Mesendoderm (in vitro differentiated cells): Measurements from ENCODE around the gene FAM184B.

Source experiments
- DNase-seq: peaks from one replicate; pipeline ENCODE4 v3.0.0; 2013
- H2AK5ac ChIP-seq: 2 replicates; pipeline ENCODE4 v1.6.1; 2013; ENCODE audit warnings: low read length, inconsistent platforms
- H2BK120ac ChIP-seq: 2 replicates; pipeline ENCODE4 v1.6.1; 2013; ENCODE audit warnings: low read depth, mild to moderate bottlenecking, low read length, moderate library complexity, mixed read lengths
- H2BK15ac ChIP-seq: replicated peaks from 2 replicates; pipeline ENCODE4 v1.6.1; 2013; ENCODE audit warnings: low read depth, mild to moderate bottlenecking, moderate library complexity
- H2BK5ac ChIP-seq: 2 replicates; pipeline ENCODE4 v1.6.1; 2013; ENCODE audit warnings: low read length, inconsistent platforms
- H3K18ac ChIP-seq: 2 replicates; pipeline ENCODE4 v1.6.1; 2013; ENCODE audit warnings: mild to moderate bottlenecking, low read length, mixed read lengths
- H3K23ac ChIP-seq: one replicate; pipeline ENCODE4 v1.6.1; 2013; ENCODE audit warnings: low read length
- H3K27ac ChIP-seq: 2 replicates; pipeline ENCODE4 v1.5.1; 2013; ENCODE audit warnings: low read depth, mild to moderate bottlenecking, inconsistent platforms, low read length, moderate library complexity
- H3K27me3 ChIP-seq: 2 replicates; pipeline ENCODE4 v1.6.1; 2013; ENCODE audit warnings: low read length, control low read depth, mild to moderate bottlenecking, inconsistent platforms; ENCODE audit not compliant: insufficient read depth, poor library complexity
- H3K36me3 ChIP-seq: 2 replicates; pipeline ENCODE4 v1.6.1; 2013; ENCODE audit warnings: low read length, inconsistent platforms; ENCODE audit not compliant: control insufficient read depth, insufficient read depth
- H3K4ac ChIP-seq: one replicate; pipeline ENCODE4 v1.6.1; 2013; ENCODE audit warnings: low read depth, mild to moderate bottlenecking, low read length, moderate library complexity
- H3K4me1 ChIP-seq: 2 replicates; pipeline ENCODE4 v1.6.1; 2013; ENCODE audit warnings: low read depth, low read length, inconsistent platforms; ENCODE audit not compliant: control insufficient read depth
- H3K4me2 ChIP-seq: 2 replicates; pipeline ENCODE4 v1.6.1; 2013; ENCODE audit warnings: low read length
- H3K4me3 ChIP-seq: 2 replicates; pipeline ENCODE4 v1.5.1; 2013; ENCODE audit warnings: mild to moderate bottlenecking, low read length
- H3K56ac ChIP-seq: one replicate; pipeline ENCODE4 v1.6.1; 2013; ENCODE audit warnings: low read length
- H3K79me1 ChIP-seq: 2 replicates; pipeline ENCODE4 v1.6.1; 2013; ENCODE audit warnings: low read length, inconsistent platforms
- H3K79me2 ChIP-seq: 2 replicates; pipeline ENCODE4 v1.6.1; 2013; ENCODE audit warnings: mild to moderate bottlenecking, low read length; ENCODE audit not compliant: control insufficient read depth, insufficient read depth
- H3K9ac ChIP-seq: 2 replicates; pipeline ENCODE4 v1.6.1; 2013; ENCODE audit warnings: low read length, inconsistent platforms
- H4K5ac ChIP-seq: one replicate; pipeline ENCODE4 v1.6.1; 2013; ENCODE audit warnings: low read length
- H4K8ac ChIP-seq: one replicate; pipeline ENCODE4 v1.6.1; 2013; ENCODE audit warnings: low read depth, mild to moderate bottlenecking, control low read depth, low read length, moderate library complexity
- WGBS: extraction: QIAGEN DNeasy Blood & Tissue Kit; methylation state at CpG from one replicate; pipeline ENCODE4 v1.1.7; 2013; ENCODE audit warnings: low lambda C conversion rate, missing lambda C conversion rate; ENCODE audit not compliant: insufficient coverage; ENCODE audit errors: extremely low coverage; 5-methylcytosine and 5-hydroxymethylcytosine counted together

FAM184B gene

DNA sequence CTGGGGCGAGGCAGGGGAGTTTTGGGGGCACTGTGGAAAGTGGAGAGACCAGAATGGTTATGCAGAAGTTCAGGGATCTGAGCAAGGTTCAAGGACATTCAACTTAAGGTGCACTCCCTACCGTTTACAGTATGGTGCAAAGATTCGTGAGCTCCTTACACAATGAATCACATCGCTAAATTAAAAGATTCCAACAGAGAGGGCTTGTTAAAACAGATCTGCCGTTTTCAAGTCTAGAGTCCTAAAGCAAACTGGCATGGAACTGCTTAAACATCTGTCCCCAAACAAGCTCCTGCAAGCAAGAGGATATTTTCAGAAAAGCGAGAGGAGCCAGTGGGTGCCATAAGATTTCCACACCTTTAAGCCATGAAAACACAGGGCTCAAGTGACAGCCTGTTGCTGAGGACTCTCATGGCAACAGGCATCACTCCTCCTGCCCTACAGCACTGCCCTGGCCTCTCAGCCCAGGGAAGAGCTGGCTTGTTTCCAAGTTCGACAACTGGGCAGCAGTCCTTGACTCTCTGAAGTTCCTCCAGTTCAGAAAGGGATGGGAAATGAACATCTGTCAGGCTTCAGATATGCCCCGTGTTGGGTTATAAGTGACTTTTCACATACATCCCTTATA is 10.0 kb downstream of the FAM184B start:
- H3K79me2 ChIP-seq: no peaks in the 10 kb centered on the region
- H3K18ac ChIP-seq: no peak overlapping the region
- H3K79me1 ChIP-seq: no peaks in the 10 kb centered on the region
- no peak overlapping the region for H4K5ac ChIP-seq
- H3K56ac ChIP-seq: no peak overlapping the region
- no peak for DNase-seq
- no peak overlapping the region for H2BK15ac ChIP-seq
- no peaks in the 10 kb centered on the region for H3K27me3 ChIP-seq
- WGBS: no CpG with 5 or more reads among the region's 8 CpGs
- H3K4ac ChIP-seq: no peak overlapping the region
- H3K27ac ChIP-seq: no peak overlapping the region
- H2BK5ac ChIP-seq: no peak overlapping the region
- H3K9ac ChIP-seq: no peak overlapping the region
- no peak overlapping the region for H2AK5ac ChIP-seq
- no peak overlapping the region for H3K4me3 ChIP-seq
- no peaks in the 10 kb centered on the region for H3K4me1 ChIP-seq
- H3K36me3 ChIP-seq: no peaks in the 10 kb centered on the region
- no peak overlapping the region for H4K8ac ChIP-seq
- no peak overlapping the region for H3K4me2 ChIP-seq
- no peak overlapping the region for H2BK120ac ChIP-seq
- H3K23ac ChIP-seq: no peak overlapping the region

DNA sequence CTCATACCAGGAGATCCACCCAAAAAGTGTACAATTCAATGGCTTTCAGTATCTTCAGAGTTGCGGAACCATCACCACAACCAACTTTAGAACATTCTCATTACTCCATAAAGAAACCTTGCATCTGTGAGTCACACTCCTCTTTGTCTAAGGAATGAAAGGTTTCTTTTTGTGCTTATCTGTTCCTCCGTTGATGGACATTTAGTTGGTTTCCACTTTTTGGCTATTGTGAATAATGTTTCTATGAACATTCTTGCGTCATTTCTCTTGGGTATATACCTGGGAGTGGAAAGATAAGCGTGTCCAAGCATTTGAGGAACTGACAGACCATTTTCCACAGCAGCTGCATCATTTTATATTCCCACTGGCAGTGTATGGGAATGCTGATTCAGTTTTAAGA is 10.6 kb downstream of the FAM184B start:
- Histone ChIP-seq H2AK5ac (no peak overlapping the region), H3K4me3 (no peak overlapping the region), H3K56ac (no peak overlapping the region), H3K79me2 (no peaks in the 10 kb centered on the region), H3K27me3 (no peaks in the 10 kb centered on the region), H3K36me3 (no peaks in the 10 kb centered on the region), H2BK120ac (no peak overlapping the region), H2BK5ac (no peak overlapping the region), H3K23ac (no peak overlapping the region), H4K5ac (no peak overlapping the region), H3K4ac (no peak overlapping the region), H3K18ac (no peak overlapping the region), H4K8ac (no peak overlapping the region), H2BK15ac (no peak overlapping the region), H3K27ac (no peak overlapping the region), H3K4me1 (no peaks in the 10 kb centered on the region), H3K4me2 (no peak overlapping the region), H3K79me1 (no peaks in the 10 kb centered on the region), H3K9ac (no peak overlapping the region)
- DNase-seq: no peak
- no CpG with 5 or more reads among the region's 4 CpGs for WGBS

DNA sequence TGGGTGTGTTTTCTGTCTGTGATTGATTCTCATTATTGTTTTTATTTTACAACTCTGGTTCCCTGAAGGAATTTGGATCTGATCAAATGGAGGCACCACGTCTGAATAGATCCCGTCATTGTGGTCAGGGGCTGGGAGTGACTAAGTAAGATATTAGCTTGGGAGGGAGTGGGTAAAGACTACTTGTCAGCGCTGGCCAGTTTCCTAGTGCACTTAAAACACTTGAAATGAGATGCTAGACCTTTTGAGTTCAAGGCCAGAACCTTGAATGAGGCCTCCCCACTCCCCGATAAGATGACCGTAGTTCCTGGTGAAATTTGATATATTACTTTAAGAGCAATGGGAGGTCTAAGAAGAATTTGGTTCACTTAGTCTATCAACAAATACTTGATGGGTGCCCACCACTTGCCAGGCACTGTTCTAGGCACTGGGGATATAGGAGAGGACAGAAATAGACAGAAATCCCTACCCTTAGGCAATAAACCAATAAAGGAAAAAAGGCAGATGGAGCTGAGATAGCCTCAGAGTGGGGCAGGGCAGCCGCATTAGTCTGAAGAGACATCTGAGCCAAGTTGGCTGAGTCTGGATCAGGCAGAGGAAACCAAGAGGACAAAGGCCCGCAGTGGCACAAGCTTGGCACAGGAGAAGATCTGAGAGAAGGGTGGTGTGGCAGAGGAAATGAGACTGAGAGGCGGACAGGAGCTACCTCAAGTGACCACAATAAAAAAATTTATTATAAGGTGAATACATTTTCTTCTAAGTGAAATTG is 11.8 kb downstream of the FAM184B start:
- Histone ChIP-seq H3K9ac (no peak overlapping the region), H3K27me3 (no peaks in the 10 kb centered on the region), H3K4ac (no peak overlapping the region), H3K27ac (no peak overlapping the region), H2BK15ac (no peak overlapping the region), H3K4me2 (no peak overlapping the region), H3K79me2 (no peaks in the 10 kb centered on the region), H3K18ac (no peak overlapping the region), H4K5ac (no peak overlapping the region), H3K4me1 (no peaks in the 10 kb centered on the region), H2AK5ac (no peak overlapping the region), H3K56ac (no peak overlapping the region), H3K79me1 (no peaks in the 10 kb centered on the region), H3K23ac (no peak overlapping the region), H2BK120ac (no peak overlapping the region), H4K8ac (no peak overlapping the region), H2BK5ac (no peak overlapping the region), H3K4me3 (no peak overlapping the region), H3K36me3 (no peaks in the 10 kb centered on the region)
- no peak for DNase-seq
- WGBS: no CpG with 5 or more reads among the region's 8 CpGs

DNA sequence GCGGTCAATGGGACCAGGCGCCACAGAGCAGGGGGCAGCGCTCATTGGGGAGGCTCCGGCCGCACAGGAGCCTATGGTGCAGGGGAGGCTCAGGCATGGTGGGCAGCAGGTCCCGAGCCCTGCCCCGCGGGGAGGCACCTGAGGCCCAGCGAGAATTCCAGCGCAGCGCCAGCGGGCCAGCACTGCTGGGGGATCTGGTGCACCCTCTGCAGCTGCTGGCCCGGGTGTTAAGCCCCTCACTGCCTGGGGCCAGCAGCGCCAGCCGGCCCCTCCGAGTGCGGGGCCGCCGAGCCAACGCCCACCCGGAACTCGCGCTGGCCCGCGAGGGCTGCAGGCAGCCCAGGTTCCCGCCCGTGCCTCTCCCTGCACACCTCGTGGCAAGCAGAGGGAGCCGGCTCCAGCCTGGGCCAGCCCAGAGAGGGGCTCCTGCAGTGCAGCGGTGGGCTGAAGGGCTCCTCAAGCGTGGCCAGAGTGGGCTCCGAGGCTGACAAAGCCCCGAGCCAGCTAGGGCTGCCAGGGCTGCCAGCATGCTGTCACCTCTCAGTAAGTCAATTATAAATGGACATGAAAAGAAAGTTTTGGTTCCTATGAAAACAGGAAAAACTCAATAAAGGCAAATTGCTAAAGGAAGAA is 14.5 kb downstream of the FAM184B start:
- Histone ChIP-seq H3K79me1 (no peaks in the 10 kb centered on the region), H3K4me1 (no peaks in the 10 kb centered on the region), H4K8ac (no peak overlapping the region), H3K27ac (no peak overlapping the region), H3K27me3 (no peaks in the 10 kb centered on the region), H3K4me2 (no peak overlapping the region), H2BK15ac (no peak overlapping the region), H3K9ac (no peak overlapping the region), H3K4me3 (no peak overlapping the region), H3K23ac (no peak overlapping the region), H3K36me3 (no peaks in the 10 kb centered on the region), H3K56ac (no peak overlapping the region), H3K79me2 (no peaks in the 10 kb centered on the region), H2BK5ac (no peak overlapping the region), H3K18ac (no peak overlapping the region), H3K4ac (no peak overlapping the region), H4K5ac (no peak overlapping the region), H2BK120ac (no peak overlapping the region), H2AK5ac (no peak overlapping the region)
- DNase-seq: no peak
- no CpG with 5 or more reads among the region's 33 CpGs for WGBS

DNA sequence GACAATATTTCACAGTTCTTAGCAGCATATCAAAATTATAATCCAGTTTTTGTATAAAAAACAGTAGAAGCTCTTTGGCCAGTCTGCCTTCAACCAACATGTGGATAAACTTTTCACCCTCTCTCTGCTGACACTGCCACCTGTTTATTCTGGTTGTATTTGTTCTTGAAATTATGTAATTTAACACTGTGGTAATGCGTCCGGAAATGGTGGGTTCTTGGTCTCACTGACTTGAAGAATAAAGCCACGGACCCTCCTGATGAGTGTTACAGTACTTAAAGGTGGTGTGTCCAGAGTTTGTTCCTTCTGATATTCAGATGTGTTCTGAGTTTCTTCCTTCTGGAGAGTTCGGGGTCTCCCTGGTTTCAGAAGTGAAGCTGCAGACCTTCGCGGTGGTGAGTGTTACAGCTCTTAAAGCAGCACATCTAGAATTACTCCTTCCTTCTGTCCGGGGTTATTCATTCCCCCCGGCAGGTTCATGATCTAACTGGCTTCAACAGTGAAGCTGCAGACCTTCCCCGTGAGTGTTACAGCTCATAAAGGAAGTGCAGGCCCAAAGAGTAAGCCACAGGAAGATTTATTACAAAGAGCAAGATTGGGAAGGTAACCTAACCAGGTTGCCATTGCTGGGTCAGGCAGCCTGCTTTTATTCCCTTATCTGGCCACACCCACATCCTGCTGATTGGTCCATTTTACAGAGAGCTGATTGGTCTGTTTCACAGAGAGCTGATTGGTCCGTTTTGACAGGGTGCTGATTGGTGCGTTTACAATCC is 15.7 kb downstream of the FAM184B start:
- no CpG with 5 or more reads among the region's 11 CpGs for WGBS
- Histone ChIP-seq H4K8ac (no peak overlapping the region), H3K18ac (no peak overlapping the region), H4K5ac (no peak overlapping the region), H3K4ac (no peak overlapping the region), H3K4me2 (no peak overlapping the region), H2BK120ac (no peak overlapping the region), H3K9ac (no peak overlapping the region), H2AK5ac (no peak overlapping the region), H3K56ac (no peak overlapping the region), H2BK5ac (no peak overlapping the region), H3K4me3 (no peak overlapping the region), H3K23ac (no peak overlapping the region), H3K27ac (no peak overlapping the region), H3K79me1 (no peaks in the 10 kb centered on the region), H3K27me3 (no peaks in the 10 kb centered on the region), H2BK15ac (no peak overlapping the region), H3K79me2 (no peaks in the 10 kb centered on the region), H3K36me3 (no peaks in the 10 kb centered on the region), H3K4me1 (no peaks in the 10 kb centered on the region)
- DNase-seq: no peak
